IMR-90 (cell line): Measurements from ENCODE around the gene JMJD1C. TPM values are rescaled to one million over a fixed set of nuclear protein-coding genes. Genes with fewer than 3 reads are reported as not detected.

Experiments used
- ATAC-seq: fragments of 200-7000 bp; cut with Tn5 transposase; 2 replicates; pipeline ENCODE4 v1.9.1; 2020; ENCODE audit warnings: low read depth, mild to moderate bottlenecking, moderate library complexity
- BruUV-seq: library from RNA; stranded (reverse); fragments of 400-500 nt; replicated peaks from 2 replicates; lab custom pipeline; 2021; lab: Mats Ljungman, UMichigan
- CTCF ChIA-PET: fragments of 300-600 bp; formaldehyde crosslinking; extraction: SDS; loops from one replicate; lab custom pipeline; 2021; ENCODE audit warnings: antibody characterized with exemption; lab: Yijun Ruan, JAX
- POLR2A ChIA-PET: fragments of 300-600 bp; sonication (Branson Sonifier 250); formaldehyde crosslinking; loops from one replicate; lab custom pipeline; 2022; ENCODE audit warnings: antibody characterized with exemption; ENCODE audit not compliant: unreplicated experiment; lab: Charles Lee
- DNase-seq: peaks from one replicate; pipeline ENCODE4 v3.0.0; 2013
- H2AFZ ChIP-seq: replicated peaks from 2 replicates; pipeline ENCODE3; 2013; ENCODE audit warnings: low read length, mild to moderate bottlenecking; ENCODE audit not compliant: poor library complexity
- H2AK5ac ChIP-seq: 2 replicates; pipeline ENCODE4 v1.6.1; 2013; ENCODE audit warnings: low read depth, low read length, inconsistent platforms
- H2AK9ac ChIP-seq: replicated peaks from 2 replicates; pipeline ENCODE3; 2013; ENCODE audit warnings: mild to moderate bottlenecking, low read depth, low read length, moderate library complexity; ENCODE audit not compliant: poor library complexity
- H2BK120ac ChIP-seq: 2 replicates; pipeline ENCODE4 v1.6.1; 2013; ENCODE audit warnings: low read depth, low read length, inconsistent platforms
- H2BK15ac ChIP-seq: 3 replicates; pipeline ENCODE4 v1.6.1; 2013; ENCODE audit warnings: low read depth, low read length, inconsistent platforms
- H2BK20ac ChIP-seq: 2 replicates; pipeline ENCODE4 v1.6.1; 2013; ENCODE audit warnings: low read depth, mild to moderate bottlenecking, inconsistent platforms, low read length, moderate library complexity
- H2BK5ac ChIP-seq: 2 replicates; pipeline ENCODE4 v1.6.1; 2013; ENCODE audit warnings: mild to moderate bottlenecking, low read depth, low read length, inconsistent platforms; ENCODE audit not compliant: poor library complexity, severe bottlenecking
- H3K14ac ChIP-seq: replicated peaks from 2 replicates; pipeline ENCODE4 v1.6.1; 2013; ENCODE audit warnings: low read depth, low read length, inconsistent platforms
- H3K18ac ChIP-seq: 2 replicates; pipeline ENCODE4 v1.6.1; 2013; ENCODE audit warnings: low read depth, low read length, control low read depth
- H3K23ac ChIP-seq: 2 replicates; pipeline ENCODE4 v1.6.1; 2013; ENCODE audit warnings: low read depth, low read length, inconsistent platforms
- H3K27ac ChIP-seq: 2 replicates; pipeline ENCODE4 v1.5.1; 2013; ENCODE audit warnings: mild to moderate bottlenecking, control low read depth, low read length; ENCODE audit not compliant: insufficient read depth
- H3K27me3 ChIP-seq: 2 replicates; pipeline ENCODE4 v1.6.1; 2013; ENCODE audit warnings: low read length; ENCODE audit not compliant: control insufficient read depth, insufficient read depth
- H3K36me3 ChIP-seq: 2 replicates; pipeline ENCODE4 v1.6.1; 2013; ENCODE audit warnings: low read length, mixed read lengths; ENCODE audit not compliant: control insufficient read depth, insufficient read depth
- H3K4ac ChIP-seq: 2 replicates; pipeline ENCODE4 v1.6.1; 2013; ENCODE audit warnings: low read depth, low read length, inconsistent platforms
- H3K4me1 ChIP-seq: 2 replicates; pipeline ENCODE4 v1.6.1; 2013; ENCODE audit warnings: low read length, mixed read lengths; ENCODE audit not compliant: control insufficient read depth, insufficient read depth
- H3K4me2 ChIP-seq: 2 replicates; pipeline ENCODE4 v1.6.1; 2013; ENCODE audit warnings: low read depth, mild to moderate bottlenecking, control low read depth, low read length, moderate library complexity
- H3K4me3 ChIP-seq: 2 replicates; pipeline ENCODE4 v1.5.1; 2013; ENCODE audit warnings: low read depth, mild to moderate bottlenecking, control low read depth, low read length, moderate library complexity; ENCODE audit not compliant: insufficient read depth
- H3K56ac ChIP-seq: 2 replicates; pipeline ENCODE4 v1.6.1; 2013; ENCODE audit warnings: low read length, inconsistent platforms; ENCODE audit not compliant: insufficient read depth; ENCODE audit errors: extremely low read depth
- H3K79me1 ChIP-seq, 2 experiments: 2 replicates each; pipeline ENCODE4 v1.6.1; 2013; ENCODE audit warnings: low read length in 2 of 2, inconsistent platforms in 1 of 2, low read depth in 1 of 2
- H3K9ac ChIP-seq: 2 replicates; pipeline ENCODE4 v1.6.1; 2013; ENCODE audit warnings: low read depth, low read length, control low read depth
- H3K9me1 ChIP-seq: 2 replicates; pipeline ENCODE4 v1.6.1; 2013; ENCODE audit warnings: low read length, inconsistent platforms; ENCODE audit not compliant: insufficient read depth
- H3K9me3 ChIP-seq: 2 replicates; pipeline ENCODE4 v1.6.1; 2013; ENCODE audit warnings: low read length; ENCODE audit not compliant: control insufficient read depth, insufficient read depth
- H4K20me1 ChIP-seq: 2 replicates; pipeline ENCODE4 v1.6.1; 2013; ENCODE audit warnings: low read length, inconsistent platforms; ENCODE audit not compliant: insufficient read depth
- H4K5ac ChIP-seq: 2 replicates; pipeline ENCODE4 v1.6.1; 2013; ENCODE audit warnings: mild to moderate bottlenecking, low read depth, low read length, control low read depth
- H4K8ac ChIP-seq, 2 experiments: 2 replicates each; pipeline ENCODE4 v1.6.1; 2013; ENCODE audit warnings: low read depth in 2 of 2, low read length in 2 of 2, control low read depth in 1 of 2, inconsistent platforms in 1 of 2
- H4K91ac ChIP-seq: 2 replicates; pipeline ENCODE4 v1.6.1; 2013; ENCODE audit warnings: low read depth, low read length, inconsistent platforms; ENCODE audit not compliant: insufficient read depth
- BHLHE40 ChIP-seq: fragments of 150-350 bp; IDR thresholded peaks from 2 replicates; pipeline ENCODE4 v1.6.1; 2016; ENCODE audit warnings: mild to moderate bottlenecking, low read depth, low read length
- CEBPB ChIP-seq: IDR thresholded peaks from 2 replicates; pipeline ENCODE4 v1.6.1; 2012; ENCODE audit warnings: low read depth, low read length, improper control_type of control experiment
- CHD1 ChIP-seq: IDR thresholded peaks from 2 replicates; pipeline ENCODE4 v1.6.1; 2012; ENCODE audit warnings: low read depth, low read length, improper control_type of control experiment
- CTCF ChIP-seq: conservative IDR thresholded peaks from 2 replicates; pipeline ENCODE4 v1.5.1; 2012; ENCODE audit warnings: mild to moderate bottlenecking, low read depth, low read length, improper control_type of control experiment
- ELK1 ChIP-seq: fragments of 150-350 bp; IDR thresholded peaks from 2 replicates; pipeline ENCODE4 v1.6.1; 2016; ENCODE audit warnings: low read depth, mild to moderate bottlenecking, low read length, moderate library complexity, borderline replicate concordance
- FOS ChIP-seq: fragments of 150-350 bp; IDR thresholded peaks from 2 replicates; pipeline ENCODE4 v1.6.1; 2016; ENCODE audit warnings: low read depth, low read length
- MAFK ChIP-seq: IDR thresholded peaks from 2 replicates; pipeline ENCODE4 v1.6.1; 2012; ENCODE audit warnings: low read depth, low read length, improper control_type of control experiment
- MAZ ChIP-seq: IDR thresholded peaks from 2 replicates; pipeline ENCODE4 v1.6.1; 2012; ENCODE audit warnings: low read depth, mild to moderate bottlenecking, low read length, improper control_type of control experiment, moderate library complexity, borderline replicate concordance
- MXI1 ChIP-seq: IDR thresholded peaks from 2 replicates; pipeline ENCODE4 v1.6.1; 2012; ENCODE audit warnings: low read depth, mild to moderate bottlenecking, low read length, moderate library complexity, borderline replicate concordance
- NFE2L2 ChIP-seq: fragments of 150-350 bp; IDR thresholded peaks from 2 replicates; pipeline ENCODE4 v1.6.1; 2016; ENCODE audit warnings: low read depth, mild to moderate bottlenecking, low read length
- POLR2A ChIP-seq: IDR thresholded peaks from 2 replicates; pipeline ENCODE4 v1.6.1; 2012; ENCODE audit warnings: mild to moderate bottlenecking, low read depth, low read length
- RAD21 ChIP-seq: IDR thresholded peaks from 2 replicates; pipeline ENCODE4 v1.6.1; 2012; ENCODE audit warnings: low read length, improper control_type of control experiment
- RCOR1 ChIP-seq: IDR thresholded peaks from 2 replicates; pipeline ENCODE4 v1.6.1; 2012; ENCODE audit warnings: mild to moderate bottlenecking, low read length, improper control_type of control experiment; ENCODE audit not compliant: insufficient replicate concordance
- RFX5 ChIP-seq: IDR thresholded peaks from 2 replicates; pipeline ENCODE4 v1.8.0; 2012; ENCODE audit warnings: low read depth, mild to moderate bottlenecking, low read length, moderate library complexity
- SMC3 ChIP-seq: fragments of 150-350 bp; IDR thresholded peaks from 2 replicates; pipeline ENCODE4 v1.6.1; 2016; ENCODE audit warnings: low read depth, mild to moderate bottlenecking, antibody characterized with exemption, low read length, moderate library complexity
- USF2 ChIP-seq: fragments of 150-350 bp; IDR thresholded peaks from 2 replicates; pipeline ENCODE4 v1.6.1; 2017; ENCODE audit warnings: mild to moderate bottlenecking, antibody characterized with exemption, low read length, low read depth
- WGBS, 2 experiments: methylation state at CpG; one replicate each; pipeline versions ENCODE4 v1.1.5 to v1.1.7; 2013; ENCODE audit warnings: missing lambda C conversion rate in 2 of 2; ENCODE audit not compliant: insufficient read length in 1 of 2; ENCODE audit errors: extremely low coverage in 2 of 2; 5-methylcytosine and 5-hydroxymethylcytosine counted together
- dilution Hi-C: fragments of 300-500 bp; cut with HindIII; formaldehyde crosslinking; loops from one replicate; pipeline ENCODE4 v1.14.3; 2018; ENCODE audit warnings: low sequenced_read_pairs; ENCODE audit not compliant: unreplicated experiment
- in situ Hi-C: fragments of 300-500 bp; cut with MboI; formaldehyde crosslinking; loops from 3 replicates; pipeline ENCODE4 v1.14.3; 2019; ENCODE audit warnings: low sequenced_read_pairs, inconsistent platforms, mixed read lengths
- intact Hi-C: fragments of 100-400 bp; cut with micrococcal nuclease; formaldehyde crosslinking; loops from 2 replicates; pipeline ENCODE4 v1.10.0; 2022
- polyA plus RNA-seq, 3 experiments: library from polyadenylated mRNA; depleted of rRNA; stranded (reverse); fragments of >200 nt; gene quantifications; 2 replicates each; pipeline ENCODE4 v1.2.3, GENCODE V29; 2012; ENCODE audit warnings: low replicate concordance in 1 of 3
- total RNA-seq: library from RNA; depleted of rRNA; stranded (reverse); fragments of >200 nt; gene quantifications from 2 replicates; pipeline ENCODE4 v1.2.3, GENCODE V29; 2012

The JMJD1C gene
- total and polyA plus RNA-seq, 2 of the 4 experiments (the other 2 are of a cell fraction) = 15.6 to 96.8 TPM

GRCh38 chr10:63390521-63390920 is 75.3 kb downstream of the JMJD1C start:
- Histone ChIP-seq H4K5ac (no peak overlapping the region), H3K9me1 (0 out of 2 replicates have a peak, but pooled peaks cover 8% of the 10 kb centered on the region), H3K4me2 (no peak overlapping the region), H2BK120ac (no peak overlapping the region), H4K8ac (no peak overlapping the region), H3K23ac (no peak overlapping the region), H3K9ac (no peak overlapping the region), H2BK15ac (no peak overlapping the region), H3K27ac (no peak overlapping the region), H4K91ac (no peak overlapping the region), H3K56ac (no peak overlapping the region), H2BK5ac (no peak overlapping the region), H3K4me1 (no peaks in the 10 kb centered on the region), H4K20me1 (peaks cover 22% of the 10 kb centered on the region), H3K27me3 (no peaks in the 10 kb centered on the region), H3K4ac (no peak overlapping the region), H3K14ac (no peak overlapping the region), H3K4me3 (no peak overlapping the region), H2AK5ac (no peak overlapping the region), H3K79me1 (peaks cover 12 to 28% of the 10 kb centered on the region in 2 experiments), H2AFZ (no peak overlapping the region), H3K36me3 (no peaks in the 10 kb centered on the region), H2AK9ac (no peak overlapping the region), H3K18ac (no peak overlapping the region), H2BK20ac (no peak overlapping the region), H3K9me3 (0 out of 2 replicates have a peak, but pooled peaks cover 2% of the 10 kb centered on the region)
- intact Hi-C loops (no loop called here), dilution Hi-C loops (no loop called here), in situ Hi-C loops (no loop called here)
- no TSS peak for BruUV-seq
- CTCF ChIA-PET = interaction anchor here (0.6 kb wide), 1 partner anchor 211 kb away, joined by 10 read pairs; no protein-coding TSS in a partner anchor
- POLR2A ChIA-PET = no interaction called here
- no peak for DNase-seq
- no CpG with 5 or more reads among the region's 1 CpG for WGBS, 2 experiments
- TF ChIP-seq CEBPB (no peak), RCOR1 (no peak), RFX5 (no peak), CTCF (no peak), MAFK (no peak), CHD1 (no peak), BHLHE40 (no peak), SMC3 (no peak), ELK1 (no peak), FOS (no peak), NFE2L2 (no peak), USF2 (no peak), RAD21 (no peak), POLR2A (no peak), MXI1 (no peak), MAZ (no peak)
- ATAC-seq = no peak
